Stimulated activated CD4-positive, alpha-beta T cell treated with anti-CD3 and anti-CD28 coated beads, Interleukin-1b, Interleukin-23, amount 100 ng/mL, for 1 hour (primary cell): ENCODE measurements around the gene RFX8.
"Not testable (repeated sequence)": the region's sequence is repeated elsewhere in the genome, so short reads cannot be mapped to it uniquely, and the experiment has no call there.

ENCODE experiments used
- DNase-seq, 2 donors: peaks; one replicate each; pipeline ENCODE4 v3.0.0-alpha.2; 2020; ENCODE audit warnings: low read depth in 2 of 2

Gene RFX8

DNA sequence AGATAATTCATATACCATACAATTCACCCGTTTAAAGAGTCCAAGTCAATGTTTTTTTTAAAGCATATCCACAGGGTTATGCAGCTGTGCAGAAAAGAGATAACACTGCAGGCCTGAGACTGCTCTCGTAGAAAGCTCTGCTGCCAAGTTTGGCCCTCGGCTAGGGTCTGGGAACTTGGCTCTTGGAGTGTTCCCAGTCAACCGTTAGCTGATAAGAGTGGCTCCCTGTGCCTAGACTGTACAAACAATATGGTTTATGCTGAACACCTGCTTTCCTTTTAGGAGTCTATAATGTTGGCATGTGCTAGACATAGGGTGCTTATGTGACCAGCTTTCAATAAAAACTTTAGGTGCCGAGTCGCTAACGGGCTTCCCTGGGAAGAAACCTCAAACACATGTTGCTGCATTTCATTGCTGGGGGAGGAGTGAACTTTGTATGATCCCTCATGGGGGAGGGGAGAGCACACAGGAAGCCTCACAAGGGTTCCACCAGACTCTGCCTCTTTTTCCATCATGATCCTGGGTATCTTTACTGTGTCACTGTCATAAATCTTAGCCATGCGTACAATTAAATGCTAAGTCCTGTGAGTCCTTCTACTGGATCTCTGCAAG is 34.7 kb downstream of the RFX8 start:
- DNase-seq: no peak

DNA sequence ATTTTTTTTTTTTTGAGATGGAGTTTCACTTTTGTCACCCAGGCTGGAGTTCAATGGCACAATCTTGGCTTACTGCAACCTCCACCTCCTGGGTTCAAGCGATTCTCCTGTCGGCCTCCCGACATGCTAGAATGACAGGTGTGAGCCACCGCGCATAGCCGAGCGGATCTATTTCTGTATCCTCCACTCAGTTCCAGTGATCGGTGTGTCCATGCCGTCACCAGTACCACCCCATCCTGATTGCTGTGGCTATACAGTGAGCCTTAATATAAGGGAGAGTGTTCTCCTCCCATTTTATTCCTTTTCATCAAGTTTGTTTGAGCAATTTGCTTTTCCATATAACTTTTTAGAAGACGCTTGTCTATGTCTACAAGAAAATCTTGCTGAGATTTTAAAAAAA is 35.2 kb downstream of the RFX8 start:
- no peak for DNase-seq

DNA sequence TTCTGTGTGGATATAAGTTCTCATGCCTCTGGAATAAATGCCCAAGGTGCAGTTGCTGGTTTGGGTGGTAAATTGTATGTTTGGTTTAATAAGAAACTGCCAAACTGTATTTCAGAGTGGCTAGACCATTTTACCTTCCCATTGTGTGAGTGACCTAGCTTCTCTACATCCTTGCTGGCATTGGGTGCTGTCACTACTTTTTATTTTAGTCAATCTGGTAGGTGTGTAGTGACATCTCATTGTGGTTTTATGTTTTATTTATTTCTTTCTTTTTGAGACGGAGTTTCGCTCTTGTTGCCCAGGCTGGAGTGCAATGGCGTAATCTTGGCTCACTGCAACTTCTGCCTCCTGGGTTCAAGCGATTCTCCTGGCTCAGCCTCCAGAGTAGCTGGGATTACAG is 36.4 kb downstream of the RFX8 start:
- not testable (repeated sequence) for DNase-seq

DNA sequence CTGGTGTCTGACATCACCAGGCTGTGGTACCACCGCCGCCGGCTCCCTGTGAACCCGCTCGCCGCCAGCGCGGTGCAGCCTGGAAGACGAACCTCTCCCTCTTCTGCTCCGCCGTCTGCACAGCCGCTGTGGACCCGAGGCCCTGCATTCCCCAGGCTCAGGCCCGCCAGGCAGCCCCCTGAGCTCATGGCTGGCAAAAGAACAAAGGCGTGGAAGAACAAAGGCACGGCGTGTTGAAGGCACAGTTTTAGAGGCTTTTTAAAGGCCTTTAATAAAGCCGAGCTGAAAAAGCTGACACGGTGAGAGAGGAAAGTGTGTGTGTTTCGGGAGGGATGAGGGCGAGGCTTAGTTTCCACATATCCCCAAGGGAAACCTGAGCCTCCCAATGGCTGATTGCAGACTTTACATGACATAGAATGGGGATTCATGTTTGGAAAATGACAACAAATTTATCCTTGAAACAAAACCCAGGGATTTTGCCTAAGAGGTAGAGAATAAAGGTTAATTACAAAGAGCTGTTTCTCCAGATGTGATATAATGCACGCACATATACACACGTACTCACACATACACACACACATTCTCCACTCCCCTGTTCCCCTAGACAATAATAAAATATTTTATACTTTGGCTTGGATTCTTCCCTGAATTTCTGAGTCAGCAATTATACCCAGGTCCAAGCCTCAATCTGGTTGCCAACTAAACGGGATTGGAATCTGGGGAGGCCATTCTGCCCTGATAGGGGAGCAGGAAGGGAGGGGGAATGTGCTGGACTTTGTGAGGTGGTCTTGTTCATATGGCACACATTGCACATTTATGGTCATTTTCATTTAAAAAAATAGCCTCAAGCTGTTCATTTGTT is 39.7 kb downstream of the RFX8 start:
- DNase-seq: no peak

DNA sequence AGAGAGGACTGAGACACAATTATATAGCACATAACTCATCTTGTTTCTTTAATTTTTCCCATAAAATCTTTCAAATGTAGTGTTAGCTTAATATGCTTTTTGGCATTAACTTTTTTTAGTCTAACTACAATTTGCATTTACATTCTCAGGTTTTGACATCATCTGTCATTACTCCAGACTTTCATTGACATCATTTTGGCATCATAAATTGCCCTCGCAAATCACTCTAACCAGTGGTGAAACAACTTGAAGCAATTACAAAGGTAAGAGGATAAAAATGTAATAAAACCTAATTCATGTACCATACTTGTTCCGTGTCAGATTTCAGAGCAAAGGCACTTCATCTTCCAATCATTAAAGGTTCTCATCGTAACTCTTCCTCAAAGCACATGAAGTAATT is 41.4 kb downstream of the RFX8 start:
- no peak for DNase-seq

DNA sequence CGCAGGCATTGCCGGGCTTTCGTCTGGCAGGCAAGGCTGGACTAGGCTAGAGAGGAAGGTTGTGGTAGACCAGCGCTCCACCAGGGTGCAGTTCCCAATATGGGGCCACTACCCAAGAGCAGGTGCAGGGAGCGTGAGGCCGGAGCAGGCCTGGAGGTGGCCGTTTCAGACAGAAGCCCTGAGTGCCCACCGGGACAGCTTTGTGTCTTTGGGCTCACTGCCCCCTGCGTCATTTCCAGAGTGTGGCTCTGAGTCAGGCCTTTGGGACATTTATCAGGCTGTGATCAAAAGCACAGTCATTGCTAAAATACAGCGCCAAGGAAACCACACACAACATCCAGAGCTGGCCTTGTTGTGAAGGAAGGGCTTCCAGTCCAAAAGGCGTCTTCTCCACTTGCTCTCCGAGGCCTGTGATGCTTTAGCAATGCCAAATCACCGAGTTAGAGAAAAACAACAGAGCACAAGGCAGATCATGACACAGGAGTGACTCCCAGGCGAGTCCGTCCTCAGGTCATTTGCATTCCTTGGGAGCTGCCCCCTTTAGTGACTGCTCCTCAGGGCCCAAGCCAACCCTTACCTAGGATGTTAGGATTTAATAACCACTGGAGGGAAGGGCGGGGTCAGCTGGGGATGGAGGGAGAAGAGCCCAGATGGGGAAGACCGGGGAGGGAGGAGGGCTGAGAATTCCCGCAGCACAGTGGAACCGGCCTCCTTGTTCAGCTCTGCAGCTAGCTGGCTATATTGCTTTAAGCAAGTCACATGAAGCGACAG is 42.3 kb downstream of the RFX8 start:
- DNase-seq: no peak

DNA sequence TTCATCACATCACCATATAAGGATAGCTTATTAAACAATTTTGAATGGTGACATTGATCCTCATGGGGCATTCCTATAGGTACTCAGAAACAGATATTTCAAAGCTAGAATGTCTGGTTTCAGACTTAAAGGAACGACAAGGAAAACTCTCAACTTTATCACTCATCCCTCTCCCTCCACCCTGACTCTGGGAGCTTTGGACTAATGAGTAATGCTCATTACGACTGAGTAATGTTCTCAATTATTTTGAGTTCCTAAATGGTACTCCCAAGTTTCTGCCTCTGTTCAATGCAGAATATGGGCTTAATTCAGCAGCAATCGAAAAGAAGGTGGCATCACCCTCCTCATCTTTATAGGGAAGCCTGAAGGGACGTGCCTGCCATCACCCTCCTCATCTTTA is 43.4 kb downstream of the RFX8 start:
- DNase-seq: no peak

DNA sequence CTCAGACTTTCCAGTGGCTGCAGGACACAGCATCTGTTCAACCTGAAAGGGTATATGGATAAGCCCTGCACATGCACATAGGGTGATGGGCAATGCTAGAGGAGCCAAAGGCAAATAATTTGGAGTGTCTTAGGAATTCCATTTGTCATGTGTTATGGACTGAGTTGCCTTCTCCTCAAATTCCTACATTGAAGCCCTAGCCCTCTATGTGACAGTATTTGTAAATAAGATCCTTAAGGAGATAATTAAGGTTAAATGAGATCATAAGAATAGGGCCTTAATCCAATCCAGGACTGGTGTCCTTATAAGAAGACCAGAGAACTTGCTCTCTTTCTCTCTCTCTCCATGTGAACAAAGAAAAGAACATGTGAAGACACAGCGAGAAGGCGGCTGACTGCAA is 44.8 kb downstream of the RFX8 start:
- DNase-seq: no peak

DNA sequence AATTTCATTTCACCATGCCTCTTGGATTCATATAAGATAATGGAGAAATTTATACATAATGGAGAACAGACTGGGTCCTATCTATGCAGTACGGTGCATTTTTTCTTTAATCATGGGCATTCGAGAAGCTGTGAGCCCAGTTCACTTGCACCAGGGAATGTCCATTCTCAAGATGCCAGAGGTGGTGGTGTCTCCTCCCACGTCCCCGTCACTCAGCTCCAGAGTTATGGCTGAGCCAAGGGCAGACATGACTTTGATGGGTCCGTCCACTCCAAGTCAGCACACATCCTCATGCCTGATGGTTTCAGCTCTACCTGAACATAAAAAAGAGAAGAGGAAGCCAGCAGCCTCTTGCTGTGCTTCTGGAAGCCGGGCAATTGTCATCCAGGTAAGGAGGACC is 45.5 kb downstream of the RFX8 start:
- DNase-seq: no peak

DNA sequence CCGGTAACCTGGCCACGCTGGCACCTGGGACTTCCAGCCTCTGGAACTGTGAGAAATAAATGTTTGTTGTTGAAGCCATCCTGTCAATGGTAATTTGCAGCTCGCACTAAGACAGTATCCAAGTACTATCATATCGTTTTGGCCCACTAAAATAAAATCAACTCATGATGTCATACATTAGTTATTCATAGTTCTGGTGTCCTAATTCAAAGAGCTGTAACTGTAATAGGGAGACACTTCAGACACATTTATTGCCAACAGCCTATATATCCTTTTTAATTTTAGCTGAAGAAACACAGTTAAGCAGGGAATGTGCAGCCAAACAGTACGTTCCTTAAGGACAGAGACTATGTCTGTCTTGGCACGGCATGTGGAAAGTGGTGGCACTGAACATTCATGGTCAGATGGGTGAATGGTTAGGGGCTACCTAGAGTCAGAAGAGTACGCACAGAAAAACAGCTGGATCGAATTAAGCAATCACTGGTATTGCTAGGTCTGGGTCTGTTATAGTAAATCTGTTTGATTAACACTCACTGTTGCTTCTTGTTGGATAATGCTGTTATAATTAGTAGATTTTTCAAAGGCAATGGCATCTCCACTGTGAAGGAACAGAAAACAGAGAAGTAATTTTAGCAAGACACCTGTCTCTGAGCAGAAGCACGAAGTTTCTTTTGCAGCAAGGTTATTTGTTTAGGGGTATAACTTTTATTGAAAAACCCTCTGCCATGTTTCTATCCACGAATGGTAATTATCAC is 46.3 kb downstream of the RFX8 start:
- DNase-seq: no peak

DNA sequence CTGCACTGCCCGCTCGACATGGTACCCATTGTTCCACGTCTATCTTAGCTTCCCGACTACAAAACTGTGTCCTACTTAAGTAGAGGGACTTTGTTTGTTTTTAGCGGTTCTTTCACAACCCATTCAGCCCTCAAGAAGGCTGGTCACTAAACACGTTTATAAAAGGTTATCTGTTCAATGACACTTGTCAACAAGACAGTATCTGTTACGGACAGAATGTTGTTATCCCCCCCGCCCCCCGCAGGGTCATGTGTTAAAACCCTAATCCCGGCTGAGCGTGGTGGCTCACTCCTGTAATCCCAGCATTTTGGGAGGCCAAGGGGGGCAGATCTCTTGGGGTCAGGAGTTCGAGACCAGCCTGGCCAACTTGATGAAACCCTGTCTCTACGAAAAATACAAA is 47.2 kb downstream of the RFX8 start:
- DNase-seq: no peak

DNA sequence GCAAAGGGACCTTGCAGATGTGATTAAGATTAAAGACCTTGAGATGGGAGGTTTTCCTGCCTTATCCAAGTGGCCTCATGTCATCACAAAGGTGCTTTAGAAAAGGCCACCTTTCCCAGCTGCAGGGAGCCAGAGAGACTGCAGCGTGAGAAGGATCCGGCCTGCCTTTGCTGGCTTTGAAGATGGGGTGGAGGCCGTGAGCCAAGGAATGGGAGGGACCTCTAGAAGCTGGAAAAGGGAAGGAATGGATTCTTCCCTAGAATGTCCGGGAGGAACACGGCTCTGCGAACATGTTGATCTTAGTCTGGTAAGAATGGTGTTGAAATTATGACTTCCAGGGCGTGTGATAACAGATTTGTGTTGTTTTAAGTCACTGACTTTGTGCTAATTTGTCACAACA is 47.7 kb downstream of the RFX8 start:
- no peak for DNase-seq

DNA sequence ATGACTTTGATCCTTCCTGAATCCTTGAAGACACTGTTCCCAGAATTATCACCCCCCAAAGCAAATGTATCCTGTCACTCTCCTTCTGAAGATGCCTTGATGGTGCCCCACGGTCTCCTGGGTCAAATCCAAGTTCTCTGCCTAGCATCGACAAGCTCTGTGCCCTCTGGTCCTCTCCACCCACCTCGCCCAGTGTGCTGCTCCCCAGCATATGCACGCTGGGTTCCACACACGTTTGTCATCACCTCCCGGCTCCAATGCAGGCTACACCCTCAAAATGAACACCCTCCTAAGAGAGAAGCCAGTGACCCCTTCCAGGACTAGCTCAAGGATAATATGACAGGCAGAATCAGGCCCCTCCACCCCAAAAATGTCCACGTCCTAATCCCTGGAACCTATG is 48.1 kb downstream of the RFX8 start:
- DNase-seq: no peak

DNA sequence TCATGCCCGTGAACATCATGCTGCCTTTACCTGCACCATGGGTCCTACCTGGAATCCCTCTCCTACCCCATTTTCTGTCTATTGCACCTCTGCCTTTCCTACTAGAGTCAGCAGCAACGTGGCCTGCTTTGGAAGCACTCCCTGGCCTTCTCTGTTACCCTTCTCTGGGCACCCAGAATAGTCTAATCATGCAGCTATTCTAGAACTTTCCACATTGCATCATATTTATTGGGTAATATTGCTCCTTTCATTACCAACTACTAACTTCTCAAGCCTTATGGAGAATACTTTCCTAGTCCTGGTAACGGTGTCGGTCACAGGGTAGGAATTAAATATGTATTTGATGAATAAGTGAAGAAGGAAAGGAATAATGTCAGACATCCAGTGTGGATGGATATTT is 54.3 kb downstream of the RFX8 start:
- DNase-seq: no peak

DNA sequence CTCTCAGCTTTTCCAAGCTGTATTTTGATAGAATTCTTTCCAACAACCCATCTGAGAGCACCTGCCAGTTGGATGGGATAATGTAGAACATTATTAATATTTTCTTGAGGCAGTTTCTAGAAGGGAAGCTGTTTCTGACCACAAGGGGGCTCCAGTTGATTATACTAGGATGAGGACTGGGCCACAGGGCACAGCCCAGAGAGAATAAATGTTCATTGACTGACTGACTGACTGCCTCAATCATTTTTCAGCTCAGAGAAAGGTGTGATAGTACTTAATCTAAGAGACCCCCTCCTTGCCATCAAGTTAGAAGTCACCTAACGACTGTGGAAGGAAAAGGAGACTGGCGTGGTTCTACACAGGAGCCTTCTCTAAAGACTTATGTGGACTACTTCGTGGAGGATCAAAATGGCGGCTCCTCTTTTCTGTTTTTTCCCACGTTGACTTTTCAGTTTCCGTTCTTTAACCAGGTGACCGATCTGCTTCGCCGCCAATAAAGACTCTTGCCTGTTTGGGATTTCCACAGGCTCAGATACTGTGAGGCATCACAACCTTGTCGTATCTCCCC is 55.7 kb downstream of the RFX8 start:
- peak; percentile 37 to 49 for DNase-seq

DNA sequence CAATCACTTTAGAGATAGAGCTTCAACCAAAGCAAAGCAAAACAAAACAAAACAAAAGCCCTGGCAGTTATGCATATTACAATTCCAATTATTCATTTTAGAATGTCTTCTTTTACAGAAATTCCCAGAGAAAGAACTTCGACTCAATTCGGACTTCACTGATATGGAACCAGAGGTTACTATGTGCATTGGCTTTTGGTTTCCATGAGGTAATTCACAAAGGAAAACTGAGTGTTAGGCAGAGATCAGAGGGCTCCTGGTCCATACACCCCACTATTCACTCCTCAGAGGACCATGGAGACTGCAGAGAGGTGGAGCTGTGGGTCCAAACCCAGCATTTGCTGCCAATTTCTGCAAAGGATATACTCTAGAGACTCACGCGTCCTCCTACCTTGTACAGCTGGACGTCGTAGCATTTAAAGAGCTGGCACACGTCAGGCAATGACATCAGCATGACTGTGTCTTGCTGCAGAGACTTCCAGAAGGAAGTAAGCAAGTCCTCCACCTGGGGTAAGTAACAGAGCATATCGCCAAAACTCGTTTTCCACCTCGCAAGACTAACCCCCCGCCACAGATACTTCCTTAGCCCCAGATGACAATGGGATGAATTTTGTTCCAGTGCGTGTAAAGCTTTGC is 56.3 kb downstream of the RFX8 start:
- DNase-seq: no peak

DNA sequence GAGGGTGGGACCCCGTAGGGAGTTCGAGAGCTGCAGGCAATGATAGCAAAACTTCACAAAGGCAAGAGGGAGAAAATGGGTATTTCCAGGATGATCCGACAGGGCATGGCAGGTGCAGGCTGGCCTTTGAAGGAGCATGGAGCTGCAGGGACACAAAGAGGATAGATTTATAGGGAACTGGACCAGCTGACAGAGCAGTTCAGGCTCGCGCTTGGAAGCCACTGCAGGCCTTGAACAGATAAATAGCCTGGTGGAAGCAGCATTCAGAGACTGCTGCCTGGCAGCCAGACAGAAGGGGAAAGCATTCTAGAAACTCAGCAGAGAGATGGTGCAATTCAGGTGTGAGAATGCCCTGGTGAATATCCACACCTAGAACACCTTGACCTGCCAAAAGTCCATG is 58.3 kb downstream of the RFX8 start:
- DNase-seq: no peak

DNA sequence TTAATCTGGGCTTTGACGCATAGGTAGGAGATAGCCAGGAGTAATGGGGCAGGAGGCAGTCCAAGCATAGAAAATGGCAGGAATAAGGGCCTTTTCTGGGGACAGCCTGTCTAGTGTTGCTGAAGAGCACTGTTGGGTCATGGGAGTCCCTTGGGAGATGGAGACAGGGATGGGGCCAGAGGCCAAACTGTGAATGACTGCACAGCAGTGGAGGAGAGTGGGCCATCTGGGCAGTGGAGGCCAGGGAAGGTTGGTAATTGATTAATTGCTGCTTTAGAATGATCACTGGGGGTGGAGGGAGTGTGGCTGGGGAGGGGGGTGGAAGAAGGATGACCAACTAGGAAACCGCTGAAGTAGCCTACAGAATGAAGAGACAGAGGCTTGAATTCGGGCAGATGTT is 59.0 kb downstream of the RFX8 start:
- no peak for DNase-seq

DNA sequence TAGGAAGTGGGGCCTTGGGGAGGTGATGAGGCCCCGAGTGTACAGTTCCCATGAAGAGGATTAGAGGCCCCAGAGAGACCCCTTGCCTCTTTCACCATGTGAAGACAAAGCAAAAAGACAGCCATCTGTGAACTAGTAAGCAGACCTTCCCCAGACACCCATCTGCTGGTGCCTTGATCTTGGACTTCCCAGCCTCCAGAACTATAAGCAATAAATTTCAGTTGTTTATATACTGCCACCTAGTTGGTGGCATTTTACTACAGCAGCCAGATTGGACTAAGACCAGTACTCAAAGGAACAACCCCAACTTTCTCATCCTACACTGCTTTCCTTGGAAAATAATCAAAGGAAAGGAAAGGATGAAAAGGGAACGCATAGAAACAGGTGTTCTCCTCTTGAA is 59.7 kb downstream of the RFX8 start:
- no peak for DNase-seq

DNA sequence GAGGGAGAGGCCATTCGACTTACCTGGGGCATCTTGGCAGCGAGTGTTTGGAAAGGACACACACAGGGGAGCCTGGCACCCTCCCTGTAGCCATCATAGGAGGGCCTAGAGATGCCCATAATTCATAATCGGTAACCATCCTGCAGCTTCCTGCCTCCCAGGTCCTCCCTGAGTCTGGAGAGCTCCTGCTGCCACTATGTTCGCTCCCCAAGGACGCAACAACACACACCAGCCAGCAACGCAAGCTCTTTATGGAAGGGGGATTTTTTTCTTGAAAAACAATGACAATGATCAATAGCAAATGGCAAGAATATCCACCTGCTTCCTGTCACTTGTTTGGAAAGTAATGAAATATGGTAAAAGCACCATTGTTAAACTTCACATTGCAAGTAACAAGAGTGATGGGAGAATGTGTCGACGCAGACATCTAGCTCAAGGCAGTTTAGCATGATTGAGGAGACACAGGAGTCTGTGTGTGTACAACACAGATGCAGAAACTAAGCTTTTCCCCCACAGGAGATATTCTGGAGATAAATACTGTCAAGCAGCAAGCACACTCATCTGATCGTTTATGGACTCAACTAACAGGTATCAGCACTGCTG is 62.7 kb downstream of the RFX8 start:
- no peak for DNase-seq

DNA sequence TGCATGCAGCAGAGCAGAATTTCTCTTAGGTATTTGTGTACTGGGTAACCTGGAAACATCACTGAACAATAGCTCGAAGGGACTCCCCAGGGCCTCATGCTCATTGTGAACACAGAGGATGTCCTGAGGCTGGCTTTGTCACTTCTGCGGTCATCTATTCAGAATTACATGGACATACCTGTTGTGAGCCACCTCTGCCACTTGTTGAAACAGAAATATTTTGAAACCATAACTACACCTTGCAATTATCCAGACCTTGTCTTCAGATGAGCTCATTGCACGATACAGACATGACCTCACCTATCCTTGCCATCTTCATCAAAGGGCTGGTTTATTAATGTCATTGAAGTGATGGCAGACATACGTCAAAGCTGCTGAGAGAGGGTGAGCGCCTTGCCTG is 64.2 kb downstream of the RFX8 start:
- no peak for DNase-seq
